Endometrial microvascular endothelial cells (primary cell): ENCODE measurements around the gene CCDC14. TPM values are rescaled to one million over a fixed set of nuclear protein-coding genes. Genes with fewer than 3 reads are reported as not detected.
"Not testable (repeated sequence)": the region's sequence is repeated elsewhere in the genome, so short reads cannot be mapped to it uniquely, and the experiment has no call there.

Source experiments
- in situ Hi-C: cut with HindIII; loops from 2 replicates; pipeline ENCODE4 v1.10.0; 2017; ENCODE audit warnings: low sequenced_read_pairs, low pct_unique_long_range_greater_than_20kb; ENCODE audit errors: inconsistent ontology term
- total RNA-seq: library from RNA; depleted of rRNA; stranded (reverse); fragments of >200 nt; gene quantifications from one replicate; pipeline ENCODE4 v1.2.3, GENCODE V29; 2015; ENCODE audit errors: inconsistent ontology term

CCDC14 gene
- 24.2 TPM for total RNA-seq

GRCh38 chr3:123960781-123961507 lies at the start of gene CCDC14:
Gene CCDC14 (minus strand): TSS chr3:123961229. CDS start chr3:123961173, 56 bp downstream.
- in situ Hi-C loops = no loop called here

GRCh38 chr3:124008321-124008720 lies 47.3 kb upstream of the CCDC14 start:
- in situ Hi-C loops = not testable (repeated sequence)

- in situ Hi-C loops = no loop called here
Measured at GRCh38 chr3:124007186-124007585, 46.2 kb upstream of the CCDC14 start.

GRCh38 chr3:124002405-124003079 lies 41.5 kb upstream of the CCDC14 start:
- in situ Hi-C loops = not testable (repeated sequence)

GRCh38 chr3:124001366-124001765 lies 40.3 kb upstream of the CCDC14 start:
- in situ Hi-C loops = not testable (repeated sequence)

- in situ Hi-C loops = no loop called here
Measured at GRCh38 chr3:123997543-123997942, 36.5 kb upstream of the CCDC14 start.

- in situ Hi-C loops = no loop called here
Measured at GRCh38 chr3:123993818-123994217, 32.8 kb upstream of the CCDC14 start.

GRCh38 chr3:123991730-123992588 lies 30.9 kb upstream of the CCDC14 start, which contains the start of gene ROPN1:
Gene ROPN1 (minus strand): TSS chr3:123992124. CDS start chr3:123980481, 11,643 bp downstream.
- in situ Hi-C loops = not testable (repeated sequence)

- in situ Hi-C loops = no loop called here
Measured at GRCh38 chr3:123986427-123986826, 25.4 kb upstream of the CCDC14 start.

- in situ Hi-C loops = no loop called here
Measured at GRCh38 chr3:123984957-123985356, 23.9 kb upstream of the CCDC14 start.

GRCh38 chr3:123984350-123984749 lies 23.3 kb upstream of the CCDC14 start:
- in situ Hi-C loops = no loop called here

GRCh38 chr3:123981317-123981716 lies 20.3 kb upstream of the CCDC14 start:
- in situ Hi-C loops = not testable (repeated sequence)

GRCh38 chr3:123980539-123980938 lies 19.5 kb upstream of the CCDC14 start:
- in situ Hi-C loops = no loop called here

- in situ Hi-C loops = not testable (repeated sequence)
Measured at GRCh38 chr3:123979525-123980501, 18.8 kb upstream of the CCDC14 start.

- in situ Hi-C loops = not testable (repeated sequence)
Measured at GRCh38 chr3:123976904-123977303, 15.9 kb upstream of the CCDC14 start.

GRCh38 chr3:123976181-123976898 lies 15.3 kb upstream of the CCDC14 start:
- in situ Hi-C loops = not testable (repeated sequence)

GRCh38 chr3:123975030-123975429 lies 14.0 kb upstream of the CCDC14 start:
- in situ Hi-C loops = not testable (repeated sequence)

- in situ Hi-C loops = no loop called here
Measured at GRCh38 chr3:123971406-123971805, 10.4 kb upstream of the CCDC14 start.
